IPS DF 4.7 (cell line): ENCODE data around the gene C19orf47.
"Not testable (repeated sequence)": the region's sequence is repeated elsewhere in the genome, so short reads cannot be mapped to it uniquely, and the experiment has no call there.

ENCODE experiments used
- DNase-seq: peaks from one replicate; pipeline ENCODE4 v3.0.0-alpha.2; 2013; ENCODE audit warnings: low spot score; ENCODE audit errors: extremely low read depth

Gene C19orf47

GRCh38 chr19:40348961-40349507, 837 bp upstream of the C19orf47 start:
- no peak for DNase-seq

- DNase-seq: no peak
Measured at GRCh38 chr19:40344422-40344821, 3.8 kb downstream of the C19orf47 start.

- DNase-seq: no peak
Measured at GRCh38 chr19:40342644-40343311, 5.4 kb downstream of the C19orf47 start.

GRCh38 chr19:40341601-40342482, 6.4 kb downstream of the C19orf47 start:
- no peak for DNase-seq

- no peak for DNase-seq
Measured at GRCh38 chr19:40339018-40339728, 9.0 kb downstream of the C19orf47 start.

GRCh38 chr19:40337594-40337993, 10.6 kb downstream of the C19orf47 start:
- no peak for DNase-seq

- no peak for DNase-seq
Measured at GRCh38 chr19:40337107-40337506, 11.1 kb downstream of the C19orf47 start.

- DNase-seq: no peak
Measured at GRCh38 chr19:40336601-40336900, 11.6 kb downstream of the C19orf47 start.

GRCh38 chr19:40335855-40336600, 12.2 kb downstream of the C19orf47 start:
- DNase-seq: no peak

- DNase-seq: no peak
Measured at GRCh38 chr19:40335101-40335500, 13.1 kb downstream of the C19orf47 start.

GRCh38 chr19:40333083-40333482, 15.1 kb downstream of the C19orf47 start:
- not testable (repeated sequence) for DNase-seq

- DNase-seq: no peak
Measured at GRCh38 chr19:40332669-40333068, 15.5 kb downstream of the C19orf47 start.

- no peak for DNase-seq
Measured at GRCh38 chr19:40331052-40331451, 17.1 kb downstream of the C19orf47 start.

- DNase-seq: no peak
Measured at GRCh38 chr19:40326201-40326600, 22.0 kb downstream of the C19orf47 start.

- DNase-seq: no peak
Measured at GRCh38 chr19:40323705-40324104, 24.5 kb downstream of the C19orf47 start.

- no peak for DNase-seq
Measured at GRCh38 chr19:40322951-40323615, 25.1 kb downstream of the C19orf47 start.

GRCh38 chr19:40322271-40322610, 26.0 kb downstream of the C19orf47 start:
- DNase-seq: no peak

GRCh38 chr19:40321566-40322270, 26.5 kb downstream of the C19orf47 start:
- no peak for DNase-seq

- DNase-seq: no peak
Measured at GRCh38 chr19:40321076-40321475, 27.1 kb downstream of the C19orf47 start.

GRCh38 chr19:40320558-40320935, 27.6 kb downstream of the C19orf47 start:
- DNase-seq: no peak
